Thymus (tissue), 11 donors: Measurements from ENCODE around the gene MAGI2. TPM values are rescaled to one million over a fixed set of nuclear protein-coding genes. Genes with fewer than 3 reads are reported as not detected.

Experiments
- DNase-seq, 9 donors: peaks; one replicate each; pipeline ENCODE4 v3.0.0-alpha.2; 2013; ENCODE audit warnings: low spot score in 9 of 9, low read depth in 6 of 9, missing footprints in 1 of 9
- H3K27ac ChIP-seq, 2 donors: one replicate each; pipeline ENCODE4 v1.5.1; 2013; ENCODE audit warnings: control low read depth in 1 of 2, low read depth in 1 of 2, low read length in 1 of 2, mild to moderate bottlenecking in 1 of 2, moderate library complexity in 1 of 2
- H3K27me3 ChIP-seq, 2 donors: one replicate each; pipeline ENCODE4 v1.5.1; 2013; ENCODE audit warnings: low read length in 1 of 2; ENCODE audit not compliant: control insufficient read depth in 2 of 2, insufficient read depth in 1 of 2
- H3K36me3 ChIP-seq, 2 donors: one replicate each; pipeline ENCODE4 v1.5.1; 2013; ENCODE audit warnings: low read length in 1 of 2, mild to moderate bottlenecking in 1 of 2, moderate library complexity in 1 of 2; ENCODE audit not compliant: control insufficient read depth in 2 of 2, insufficient read depth in 2 of 2
- H3K4me1 ChIP-seq, 2 donors: one replicate each; pipeline ENCODE4 v1.5.1; 2013; ENCODE audit warnings: low read length in 2 of 2; ENCODE audit not compliant: control insufficient read depth in 2 of 2, insufficient read depth in 2 of 2
- H3K4me3 ChIP-seq, 2 donors: one replicate each; pipeline ENCODE4 v1.5.1; 2013; ENCODE audit warnings: low read length in 2 of 2, control low read depth in 1 of 2, mild to moderate bottlenecking in 1 of 2
- H3K9me3 ChIP-seq, 2 donors: one replicate each; pipeline ENCODE4 v1.5.1; 2013; ENCODE audit warnings: low read length in 1 of 2, mild to moderate bottlenecking in 1 of 2; ENCODE audit not compliant: control insufficient read depth in 2 of 2, insufficient read depth in 1 of 2
- WGBS: extraction: QIAGEN DNeasy Blood & Tissue Kit; methylation state at CpG from one replicate; pipeline ENCODE4 v1.1.7; 2013; 5-methylcytosine and 5-hydroxymethylcytosine counted together
- polyA plus RNA-seq: library from polyadenylated mRNA; stranded (reverse); fragments of 200-250 nt; gene quantifications from one replicate; pipeline ENCODE4 v1.2.3, GENCODE V29; 2013
- total RNA-seq: library from RNA; stranded (reverse); fragments of 120-200 nt; gene quantifications from one replicate; pipeline ENCODE4 v1.2.4, GENCODE V29; 2013
- donor health status: healthy.

The MAGI2 gene
- total and polyA plus RNA-seq, 2 donors = 0.42 to 1.7 TPM

- no peak for DNase-seq
- Histone ChIP-seq H3K36me3 (no peaks in the 10 kb centered on the region), H3K4me1 (no peaks in the 10 kb centered on the region), H3K27ac (no peak overlapping the region), H3K4me3 (no peak overlapping the region), H3K9me3 (no peaks in the 10 kb centered on the region), H3K27me3 (no peaks in the 10 kb centered on the region)
- WGBS = 69% methylated on average over 4 of the region's 4 CpGs
Measured at GRCh38 chr7:78496096-78496630, 957.3 kb downstream of the MAGI2 start.

GRCh38 chr7:78493401-78493800, 960.1 kb downstream of the MAGI2 start:
- Histone ChIP-seq H3K27ac (no peak overlapping the region), H3K9me3 (no peaks in the 10 kb centered on the region), H3K36me3 (no peaks in the 10 kb centered on the region), H3K4me3 (no peak overlapping the region), H3K27me3 (no peaks in the 10 kb centered on the region), H3K4me1 (no peaks in the 10 kb centered on the region)
- 94% methylated on average over 3 of the region's 3 CpGs for WGBS
- DNase-seq = no peak

- no peak overlapping the region for H3K4me3 ChIP-seq
- WGBS = 95% methylated on average over 1 of the region's 1 CpG
- H3K36me3 ChIP-seq = no peaks in the 10 kb centered on the region
- H3K27ac ChIP-seq = no peak overlapping the region
- no peaks in the 10 kb centered on the region for H3K9me3 ChIP-seq
- DNase-seq = no peak
- H3K4me1 ChIP-seq = no peaks in the 10 kb centered on the region
- H3K27me3 ChIP-seq = no peaks in the 10 kb centered on the region
Measured at GRCh38 chr7:78492146-78492545, 961.3 kb downstream of the MAGI2 start.

- Histone ChIP-seq H3K4me3 (no peak overlapping the region), H3K4me1 (no peaks in the 10 kb centered on the region), H3K36me3 (no peaks in the 10 kb centered on the region), H3K27ac (no peak overlapping the region), H3K9me3 (no peaks in the 10 kb centered on the region), H3K27me3 (no peaks in the 10 kb centered on the region)
- DNase-seq = no peak
Measured at GRCh38 chr7:78490524-78490923, 962.9 kb downstream of the MAGI2 start.

- Histone ChIP-seq H3K36me3 (no peaks in the 10 kb centered on the region), H3K27me3 (no peaks in the 10 kb centered on the region), H3K27ac (no peak overlapping the region), H3K4me3 (no peak overlapping the region), H3K9me3 (no peaks in the 10 kb centered on the region), H3K4me1 (no peaks in the 10 kb centered on the region)
- no peak for DNase-seq
- 83% methylated on average over 5 of the region's 5 CpGs for WGBS
Measured at GRCh38 chr7:78489476-78490240, 963.8 kb downstream of the MAGI2 start.

GRCh38 chr7:78487464-78487863, 966.0 kb downstream of the MAGI2 start:
- DNase-seq = no peak
- 79% methylated on average over 5 of the region's 5 CpGs for WGBS
- H3K4me1 ChIP-seq = no peaks in the 10 kb centered on the region
- no peak overlapping the region for H3K27ac ChIP-seq
- no peaks in the 10 kb centered on the region for H3K27me3 ChIP-seq
- no peaks in the 10 kb centered on the region for H3K9me3 ChIP-seq
- H3K4me3 ChIP-seq = no peak overlapping the region
- H3K36me3 ChIP-seq = no peaks in the 10 kb centered on the region

- no peaks in the 10 kb centered on the region for H3K27me3 ChIP-seq
- no peaks in the 10 kb centered on the region for H3K4me1 ChIP-seq
- 98% methylated on average over 2 of the region's 2 CpGs for WGBS
- H3K27ac ChIP-seq = no peak overlapping the region
- H3K4me3 ChIP-seq = no peak overlapping the region
- DNase-seq = no peak
- no peaks in the 10 kb centered on the region for H3K36me3 ChIP-seq
- no peaks in the 10 kb centered on the region for H3K9me3 ChIP-seq
Measured at GRCh38 chr7:78479348-78479747, 974.1 kb downstream of the MAGI2 start.

GRCh38 chr7:78476851-78477405, 976.5 kb downstream of the MAGI2 start:
- no peaks in the 10 kb centered on the region for H3K36me3 ChIP-seq
- no peak for DNase-seq
- H3K27me3 ChIP-seq = no peaks in the 10 kb centered on the region
- 92% methylated on average over 2 of the region's 2 CpGs for WGBS
- no peaks in the 10 kb centered on the region for H3K9me3 ChIP-seq
- H3K4me1 ChIP-seq = no peaks in the 10 kb centered on the region
- no peak overlapping the region for H3K4me3 ChIP-seq
- no peak overlapping the region for H3K27ac ChIP-seq

- Histone ChIP-seq H3K36me3 (no peaks in the 10 kb centered on the region), H3K27ac (no peak overlapping the region), H3K4me3 (no peak overlapping the region), H3K27me3 (no peaks in the 10 kb centered on the region), H3K4me1 (no peaks in the 10 kb centered on the region), H3K9me3 (no peaks in the 10 kb centered on the region)
- 75% methylated on average over 5 of the region's 5 CpGs for WGBS
- no peak for DNase-seq
Measured at GRCh38 chr7:78473571-78474301, 979.7 kb downstream of the MAGI2 start.
